K562 (cell line): Measurements from ENCODE around the gene METRN.

Experiments
- CBX5 ChIP-seq: IDR thresholded peaks from 2 replicates; pipeline ENCODE4 v1.6.1; 2014; ENCODE audit warnings: low read depth, borderline replicate concordance
- DEAF1 ChIP-seq: fragments of 450-650 bp; formaldehyde crosslinking; IDR thresholded peaks from 2 replicates; pipeline ENCODE4 v1.4.0; 2020; ENCODE audit warnings: mild to moderate bottlenecking, moderate library complexity
- ESRRA ChIP-seq: fragments of 450-650 bp; IDR thresholded peaks from 2 replicates; pipeline ENCODE4 v1.6.1; 2014; ENCODE audit warnings: low read depth, mild to moderate bottlenecking, moderate library complexity, borderline replicate concordance
- ETV5 ChIP-seq: sonication (generic); formaldehyde crosslinking; IDR thresholded peaks from 2 replicates; pipeline ENCODE4 v1.4.0; 2020; ENCODE audit warnings: low read depth, mild to moderate bottlenecking, missing genetic modification reagents
- EZH2 ChIP-seq: IDR thresholded peaks from 2 replicates; pipeline ENCODE4 v1.6.1; 2012; ENCODE audit warnings: low read depth, mild to moderate bottlenecking, inconsistent platforms, low read length, borderline replicate concordance
- FOSL1 ChIP-seq: fragments of 200-800 bp; sonication (Bioruptor generic); conservative IDR thresholded peaks from 2 replicates; pipeline ENCODE4 v1.6.1; 2016; ENCODE audit warnings: missing genetic modification characterization, missing compliant biosample characterization
- LCOR ChIP-seq: sonication (generic); formaldehyde crosslinking; IDR thresholded peaks from 2 replicates; pipeline ENCODE4 v1.8.0; 2022; ENCODE audit warnings: mild to moderate bottlenecking, missing genetic modification reagents
- MECOM ChIP-seq: fragments of 250-450 bp; sonication (Bioruptor Pico); IDR thresholded peaks from 2 replicates; pipeline ENCODE4 v1.8.0; 2022; ENCODE audit warnings: inconsistent platforms
- MTA3 ChIP-seq: fragments of 450-650 bp; formaldehyde crosslinking; IDR thresholded peaks from 2 replicates; pipeline ENCODE4 v1.6.1; 2017; ENCODE audit warnings: mild to moderate bottlenecking, borderline replicate concordance
- NFYB ChIP-seq: IDR thresholded peaks from 2 replicates; pipeline ENCODE4 v1.6.1; 2011; ENCODE audit warnings: mild to moderate bottlenecking, moderate library complexity; ENCODE audit not compliant: insufficient read length; ENCODE audit errors: extremely low read depth
- SIN3A ChIP-seq, 2 experiments: fragments of 150-350 bp in 1 of 2; IDR thresholded peaks; 2 replicates each; pipeline ENCODE4 v1.6.1; 2011 to 2016; ENCODE audit warnings: borderline replicate concordance in 2 of 2, low read depth in 2 of 2, low read length in 2 of 2, mild to moderate bottlenecking in 2 of 2, moderate library complexity in 2 of 2; ENCODE audit not compliant: control insufficient read depth in 1 of 2
- ZNF133 ChIP-seq: fragments of 250-450 bp; sonication (Bioruptor Pico); IDR thresholded peaks from 2 replicates; pipeline ENCODE4 v1.4.0; 2020; ENCODE audit warnings: mild to moderate bottlenecking
- ZNF165 ChIP-seq: fragments of 250-450 bp; sonication (Bioruptor Pico); IDR thresholded peaks from 2 replicates; pipeline ENCODE4 v1.4.0; 2020; ENCODE audit warnings: borderline replicate concordance
- TF ChIP-seq, protein P1 (sequence below): sonication (generic); formaldehyde crosslinking; IDR thresholded peaks from 2 replicates; pipeline ENCODE4 v1.8.0; 2022; ENCODE audit warnings: mild to moderate bottlenecking, missing genetic modification reagents, borderline replicate concordance

GRCh38 chr16:719815-720446 lies 5.0 kb downstream of the METRN start:
- TF ChIP-seq FOSL1 (no peak), ETV5 (CRISPR knock-in tag) (no peak; the same call in 1 of the 2 replicates), CBX5 (no peak), ESRRA (peak; percentile 77; the same call in 1 of the 2 replicates), SIN3A (IDR thresholded peaks at IDR 0.05; ENCODE audit: borderline replicate concordance in 2 of 2, control insufficient read depth in 1 of 2, low read depth in 2 of 2, low read length in 2 of 2) (peak in 1 of 2 experiments; percentile 25; a peak in 1 of 4 replicates), ZNF165 (CRISPR knock-in tag) (no peak), EZH2 (no peak), ZNF133 (no peak), LCOR (no peak), DEAF1 (CRISPR knock-in tag) (no peak), MECOM (CRISPR knock-in tag) (no peak), MTA3 (no peak), NFYB (no peak)
- TF ChIP-seq, protein P1, sequence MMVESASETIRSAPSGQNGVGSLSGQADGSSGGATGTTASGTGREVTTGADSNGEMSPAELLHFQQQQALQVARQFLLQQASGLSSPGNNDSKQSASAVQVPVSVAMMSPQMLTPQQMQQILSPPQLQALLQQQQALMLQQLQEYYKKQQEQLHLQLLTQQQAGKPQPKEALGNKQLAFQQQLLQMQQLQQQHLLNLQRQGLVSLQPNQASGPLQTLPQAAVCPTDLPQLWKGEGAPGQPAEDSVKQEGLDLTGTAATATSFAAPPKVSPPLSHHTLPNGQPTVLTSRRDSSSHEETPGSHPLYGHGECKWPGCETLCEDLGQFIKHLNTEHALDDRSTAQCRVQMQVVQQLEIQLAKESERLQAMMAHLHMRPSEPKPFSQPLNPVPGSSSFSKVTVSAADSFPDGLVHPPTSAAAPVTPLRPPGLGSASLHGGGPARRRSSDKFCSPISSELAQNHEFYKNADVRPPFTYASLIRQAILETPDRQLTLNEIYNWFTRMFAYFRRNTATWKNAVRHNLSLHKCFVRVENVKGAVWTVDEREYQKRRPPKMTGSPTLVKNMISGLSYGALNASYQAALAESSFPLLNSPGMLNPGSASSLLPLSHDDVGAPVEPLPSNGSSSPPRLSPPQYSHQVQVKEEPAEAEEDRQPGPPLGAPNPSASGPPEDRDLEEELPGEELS (CRISPR knock-in tag) = no peak
